HEK293T (cell line): ENCODE results near the gene PPP2CA.

Experiments
- L3MBTL2 ChIP-seq: fragments of 450-650 bp; conservative IDR thresholded peaks from 2 replicates; pipeline ENCODE4 v1.6.1; 2016; ENCODE audit warnings: mild to moderate bottlenecking
- TARDBP ChIP-seq: fragments of 450-650 bp; IDR thresholded peaks from 2 replicates; pipeline ENCODE4 v1.6.1; 2016

- no peak for TF ChIP-seq L3MBTL2
- TF ChIP-seq TARDBP, result no peak
Observed at GRCh38 chr5:134203630-134204029, 22.2 kb downstream of the PPP2CA start.
